Neural cell (in vitro differentiated cells): ENCODE results near the gene LNP1. TPM values are rescaled to one million over a fixed set of nuclear protein-coding genes. Genes with fewer than 3 reads are reported as not detected.

ENCODE experiments used
- H2AFZ ChIP-seq: fragments of 200-600, 300-800 bp; sonication (generic), shearing (Covaris generic); 2 replicates; pipeline ENCODE4 v1.6.0; 2014; ENCODE audit warnings: low read depth, mild to moderate bottlenecking, antibody characterized with exemption, low read length, moderate library complexity
- H3F3A ChIP-seq: fragments of 200-600 bp; shearing (Covaris generic); 2 replicates; pipeline ENCODE4 v1.6.1; 2016; ENCODE audit warnings: mild to moderate bottlenecking, moderate library complexity, mixed read lengths, antibody characterized with exemption, low read length; ENCODE audit not compliant: insufficient read depth, poor library complexity, severe bottlenecking
- H3K27ac ChIP-seq: fragments of 200-600, 300-800 bp; sonication (generic), shearing (Covaris generic); 2 replicates; pipeline ENCODE4 v1.5.1; 2014; ENCODE audit warnings: mild to moderate bottlenecking, low read length, moderate library complexity
- H3K27me3 ChIP-seq: fragments of 300-800, 200-600 bp; sonication (generic), shearing (Covaris generic); 2 replicates; pipeline ENCODE4 v1.6.0; 2014; ENCODE audit warnings: mild to moderate bottlenecking, low read depth, low read length, moderate library complexity; ENCODE audit not compliant: insufficient read depth
- H3K36me3 ChIP-seq: fragments of 300-800, 200-600 bp; sonication (generic), shearing (Covaris generic); 2 replicates; pipeline ENCODE4 v1.5.1; 2014; ENCODE audit warnings: mild to moderate bottlenecking, antibody characterized with exemption, low read length, moderate library complexity; ENCODE audit not compliant: insufficient read depth
- H3K4me2 ChIP-seq: fragments of 300-800, 200-600 bp; sonication (generic), shearing (Covaris generic); 2 replicates; pipeline ENCODE4 v1.6.0; 2014; ENCODE audit warnings: mild to moderate bottlenecking, low read length
- H3K4me3 ChIP-seq: fragments of 300-800, 200-600 bp; sonication (generic), shearing (Covaris generic); 2 replicates; pipeline ENCODE4 v1.5.1; 2014; ENCODE audit warnings: mild to moderate bottlenecking, low read length, moderate library complexity
- H3K79me2 ChIP-seq: fragments of 200-600 bp; shearing (Covaris generic); replicated peaks from 2 replicates; pipeline ENCODE4 v1.6.0; 2014; ENCODE audit warnings: mild to moderate bottlenecking, low read length, moderate library complexity; ENCODE audit not compliant: insufficient read depth
- H3K9ac ChIP-seq: fragments of 300-800, 200-600 bp; sonication (generic), shearing (Covaris generic); 2 replicates; pipeline ENCODE4 v1.6.1; 2016; ENCODE audit warnings: mild to moderate bottlenecking, low read length, mixed read lengths
- H3K9me2 ChIP-seq: fragments of 200-600 bp; shearing (Covaris generic); 2 replicates; pipeline ENCODE4 v1.6.1; 2016; ENCODE audit warnings: mild to moderate bottlenecking, low read length, mixed read lengths; ENCODE audit not compliant: insufficient read depth
- H3K9me3 ChIP-seq: fragments of 200-600, 300-800 bp; sonication (generic), shearing (Covaris generic); 2 replicates; pipeline ENCODE4 v1.6.1; 2016; ENCODE audit warnings: mild to moderate bottlenecking, mixed run types, low read length, moderate library complexity, mixed read lengths
- H4K20me1 ChIP-seq: fragments of 200-600 bp; shearing (Covaris generic); 2 replicates; pipeline ENCODE4 v1.6.1; 2016; ENCODE audit warnings: mild to moderate bottlenecking, mixed run types; ENCODE audit not compliant: insufficient read depth
- CTCF ChIP-seq: fragments of 450-650 bp; IDR thresholded peaks from 2 replicates; pipeline ENCODE4 v1.5.1; 2014; ENCODE audit warnings: antibody characterized with exemption, mild to moderate bottlenecking, moderate library complexity; ENCODE audit not compliant: poor library complexity, severe bottlenecking
- EP300 ChIP-seq: fragments of 450-650 bp; conservative IDR thresholded peaks from 2 replicates; pipeline ENCODE4 v1.6.1; 2014; ENCODE audit warnings: antibody characterized with exemption, mild to moderate bottlenecking, moderate library complexity; ENCODE audit not compliant: poor library complexity, severe bottlenecking
- EZH2 ChIP-seq: fragments of 200-600, 300-800 bp; shearing (Covaris generic), sonication (generic); IDR thresholded peaks from 2 replicates; pipeline ENCODE4 v1.6.1; 2014; ENCODE audit warnings: antibody characterized with exemption, low read length, borderline replicate concordance, mild to moderate bottlenecking; ENCODE audit not compliant: insufficient read depth, poor library complexity, severe bottlenecking
- MXI1 ChIP-seq: fragments of 450-650 bp; conservative IDR thresholded peaks from 2 replicates; pipeline ENCODE4 v1.6.1; 2014; ENCODE audit warnings: antibody characterized with exemption, mild to moderate bottlenecking; ENCODE audit not compliant: poor library complexity, severe bottlenecking
- POLR2AphosphoS5 ChIP-seq: IDR thresholded peaks from 2 replicates; pipeline ENCODE4 v1.6.1; 2012
- RAD21 ChIP-seq: fragments of 450-650 bp; conservative IDR thresholded peaks from 2 replicates; pipeline ENCODE4 v1.6.1; 2014; ENCODE audit warnings: antibody characterized with exemption, mild to moderate bottlenecking, moderate library complexity
- SMC3 ChIP-seq: fragments of 450-650 bp; conservative IDR thresholded peaks from 2 replicates; pipeline ENCODE4 v1.6.1; 2014; ENCODE audit warnings: antibody characterized with exemption, mild to moderate bottlenecking, moderate library complexity; ENCODE audit not compliant: poor library complexity
- TAF1 ChIP-seq: IDR thresholded peaks from 2 replicates; pipeline ENCODE4 v1.6.1; 2012; ENCODE audit warnings: low read depth
- polyA plus RNA-seq: library from polyadenylated mRNA; depleted of rRNA; stranded (reverse); fragments of >200 nt; gene quantifications from 2 replicates; pipeline ENCODE4 v1.2.3, GENCODE V29; 2014
- TF ChIP-seq, protein P1 (sequence below): IDR thresholded peaks from 2 replicates; pipeline ENCODE4 v1.6.1; 2012; ENCODE audit warnings: borderline replicate concordance

Gene LNP1
- polyA plus RNA-seq, 1 donor from 2014 or later, result 19.2 TPM

GRCh38 chr3:100389025-100389424 is 12.3 kb upstream of the LNP1 start:
- Histone ChIP-seq H3F3A (no peaks in the 10 kb centered on the region), H3K4me3 (no peak overlapping the region), H3K9ac (no peak overlapping the region), H4K20me1 (no peaks in the 10 kb centered on the region), H3K4me2 (no peak overlapping the region), H3K9me2 (no peaks in the 10 kb centered on the region), H2AFZ (no peak overlapping the region), H3K79me2 (peaks cover 37% of the 10 kb centered on the region), H3K9me3 (no peaks in the 10 kb centered on the region), H3K36me3 (peaks cover 8% of the 10 kb centered on the region), H3K27me3 (no peaks in the 10 kb centered on the region), H3K27ac (no peak overlapping the region)
- TF ChIP-seq SMC3, result no peak
- TF ChIP-seq EP300, result no peak
- no peak for TF ChIP-seq CTCF
- no peak for TF ChIP-seq EZH2
- TF ChIP-seq RAD21, result no peak
- no peak for TF ChIP-seq TAF1
- TF ChIP-seq, protein P1, sequence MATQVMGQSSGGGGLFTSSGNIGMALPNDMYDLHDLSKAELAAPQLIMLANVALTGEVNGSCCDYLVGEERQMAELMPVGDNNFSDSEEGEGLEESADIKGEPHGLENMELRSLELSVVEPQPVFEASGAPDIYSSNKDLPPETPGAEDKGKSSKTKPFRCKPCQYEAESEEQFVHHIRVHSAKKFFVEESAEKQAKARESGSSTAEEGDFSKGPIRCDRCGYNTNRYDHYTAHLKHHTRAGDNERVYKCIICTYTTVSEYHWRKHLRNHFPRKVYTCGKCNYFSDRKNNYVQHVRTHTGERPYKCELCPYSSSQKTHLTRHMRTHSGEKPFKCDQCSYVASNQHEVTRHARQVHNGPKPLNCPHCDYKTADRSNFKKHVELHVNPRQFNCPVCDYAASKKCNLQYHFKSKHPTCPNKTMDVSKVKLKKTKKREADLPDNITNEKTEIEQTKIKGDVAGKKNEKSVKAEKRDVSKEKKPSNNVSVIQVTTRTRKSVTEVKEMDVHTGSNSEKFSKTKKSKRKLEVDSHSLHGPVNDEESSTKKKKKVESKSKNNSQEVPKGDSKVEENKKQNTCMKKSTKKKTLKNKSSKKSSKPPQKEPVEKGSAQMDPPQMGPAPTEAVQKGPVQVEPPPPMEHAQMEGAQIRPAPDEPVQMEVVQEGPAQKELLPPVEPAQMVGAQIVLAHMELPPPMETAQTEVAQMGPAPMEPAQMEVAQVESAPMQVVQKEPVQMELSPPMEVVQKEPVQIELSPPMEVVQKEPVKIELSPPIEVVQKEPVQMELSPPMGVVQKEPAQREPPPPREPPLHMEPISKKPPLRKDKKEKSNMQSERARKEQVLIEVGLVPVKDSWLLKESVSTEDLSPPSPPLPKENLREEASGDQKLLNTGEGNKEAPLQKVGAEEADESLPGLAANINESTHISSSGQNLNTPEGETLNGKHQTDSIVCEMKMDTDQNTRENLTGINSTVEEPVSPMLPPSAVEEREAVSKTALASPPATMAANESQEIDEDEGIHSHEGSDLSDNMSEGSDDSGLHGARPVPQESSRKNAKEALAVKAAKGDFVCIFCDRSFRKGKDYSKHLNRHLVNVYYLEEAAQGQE, result no peak
- TF ChIP-seq POLR2AphosphoS5, result no peak
- no peak for TF ChIP-seq MXI1

- Histone ChIP-seq H3K4me3 (no peak overlapping the region), H3K4me2 (no peak overlapping the region), H3K9me3 (no peaks in the 10 kb centered on the region), H3K36me3 (no peaks in the 10 kb centered on the region), H4K20me1 (no peaks in the 10 kb centered on the region), H3K27ac (no peak overlapping the region), H3K27me3 (no peaks in the 10 kb centered on the region), H3F3A (peaks cover 4% of the 10 kb centered on the region), H3K9ac (no peak overlapping the region), H2AFZ (no peak overlapping the region), H3K9me2 (no peaks in the 10 kb centered on the region), H3K79me2 (peaks cover 63% of the 10 kb centered on the region)
- no peak for TF ChIP-seq CTCF
- no peak for TF ChIP-seq POLR2AphosphoS5
- no peak for TF ChIP-seq RAD21
- TF ChIP-seq, protein P1, result no peak
- TF ChIP-seq MXI1, result no peak
- TF ChIP-seq EZH2, result no peak
- TF ChIP-seq TAF1, result no peak
- no peak for TF ChIP-seq EP300
- no peak for TF ChIP-seq SMC3
Measured at GRCh38 chr3:100395679-100396431, 5.5 kb upstream of the LNP1 start.
